Activated CD4-positive, alpha-beta T cell treated with anti-CD3 and anti-CD28 coated beads, Interleukin-2, Interleukin-4, amounts not matched to agents 100 ng/mL and 50 ng/mL, durations not matched to agents 16 hours and 8 hours (primary cell): ENCODE measurements around the gene LIPH.
"Not testable (repeated sequence)": the region's sequence is repeated elsewhere in the genome, so short reads cannot be mapped to it uniquely, and the experiment has no call there.

Experiments used
- DNase-seq: peaks from one replicate; pipeline ENCODE4 v3.0.0-alpha.2; 2020; ENCODE audit warnings: low spot score

Gene LIPH

DNA sequence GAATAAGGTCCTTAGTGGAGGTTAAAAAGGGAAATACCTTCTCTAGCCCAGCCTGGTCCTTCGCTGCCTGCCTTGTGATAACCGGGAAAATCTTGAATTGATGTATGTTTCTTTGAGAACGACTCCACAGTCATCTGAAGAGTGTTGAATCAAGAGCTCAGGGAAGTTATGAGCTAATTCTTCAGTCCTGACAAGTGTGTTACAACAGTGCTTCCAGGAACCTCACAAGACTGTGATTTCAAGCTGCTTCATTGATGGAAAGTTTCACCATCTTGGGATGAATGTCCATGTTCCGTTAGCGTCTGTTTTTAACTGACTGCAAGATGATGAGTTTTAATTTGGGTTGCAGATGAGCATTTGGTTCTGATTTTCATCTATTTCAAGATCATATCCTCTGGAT, 66.0 kb downstream of the LIPH start:
- DNase-seq = no peak

DNA sequence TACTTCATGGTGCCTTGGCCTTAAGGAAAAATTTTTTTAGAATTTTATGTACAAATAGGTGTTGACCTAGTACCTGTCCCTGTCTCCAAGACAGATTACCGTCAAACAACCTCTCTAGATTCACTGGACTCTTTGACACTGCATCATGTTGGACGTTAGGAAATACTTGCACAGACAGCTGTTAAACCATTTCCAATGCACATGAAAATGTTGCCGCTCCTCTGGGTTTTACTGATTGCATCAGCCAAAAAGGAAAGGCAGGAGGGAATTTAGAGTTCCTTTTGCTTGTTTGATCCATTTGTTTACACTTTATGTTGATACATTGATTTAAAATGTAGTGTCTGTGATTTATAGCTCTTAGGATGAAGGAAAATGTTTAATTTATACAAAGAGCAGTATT, 68.1 kb downstream of the LIPH start:
- DNase-seq = no peak

DNA sequence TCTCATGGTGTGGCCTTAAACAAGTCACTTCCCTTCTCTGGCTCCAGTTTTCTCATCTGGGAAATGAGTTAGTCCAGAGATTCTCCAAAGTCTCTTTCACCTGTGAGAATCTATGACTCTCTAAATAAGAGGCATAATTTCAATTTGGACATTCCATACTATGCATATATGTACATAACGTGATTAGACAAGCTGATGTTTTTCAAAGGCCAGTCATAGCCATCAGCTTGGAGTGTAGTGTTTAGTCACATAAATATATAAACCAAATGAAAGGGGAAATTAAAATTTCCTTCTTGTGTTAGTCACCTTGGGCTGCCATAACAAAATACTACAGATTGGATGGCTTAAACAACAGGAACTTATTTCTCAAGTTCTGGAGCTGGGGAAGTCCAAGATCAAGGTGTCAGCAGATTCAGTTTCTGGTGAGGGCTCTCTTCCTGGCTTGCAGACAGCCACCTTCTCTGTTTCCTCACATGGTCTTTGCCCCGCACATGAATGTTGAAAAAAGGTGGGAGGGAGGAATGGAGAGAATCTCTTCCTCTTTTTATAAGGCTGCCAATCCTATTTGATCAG, 72.9 kb downstream of the LIPH start:
- DNase-seq = no peak

DNA sequence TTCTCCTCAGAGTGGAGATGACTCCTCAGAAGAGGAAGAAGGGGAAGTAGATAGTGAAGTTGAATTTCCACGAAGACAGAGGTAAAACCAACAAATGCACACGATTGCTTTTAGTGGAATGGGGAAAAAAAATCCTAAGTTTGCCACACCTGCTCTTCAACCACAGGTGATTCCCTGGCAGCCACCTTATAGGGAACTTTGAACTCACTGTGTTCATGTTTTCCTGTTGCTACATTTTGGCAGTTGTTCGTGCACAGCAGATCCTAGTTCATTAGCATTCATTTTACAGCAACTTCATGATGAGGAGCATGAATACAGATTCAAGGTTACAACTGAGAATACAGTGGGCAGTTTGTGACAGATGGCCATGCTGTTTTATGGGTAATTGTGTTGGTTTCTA, 75.1 kb downstream of the LIPH start:
- DNase-seq = no peak

DNA sequence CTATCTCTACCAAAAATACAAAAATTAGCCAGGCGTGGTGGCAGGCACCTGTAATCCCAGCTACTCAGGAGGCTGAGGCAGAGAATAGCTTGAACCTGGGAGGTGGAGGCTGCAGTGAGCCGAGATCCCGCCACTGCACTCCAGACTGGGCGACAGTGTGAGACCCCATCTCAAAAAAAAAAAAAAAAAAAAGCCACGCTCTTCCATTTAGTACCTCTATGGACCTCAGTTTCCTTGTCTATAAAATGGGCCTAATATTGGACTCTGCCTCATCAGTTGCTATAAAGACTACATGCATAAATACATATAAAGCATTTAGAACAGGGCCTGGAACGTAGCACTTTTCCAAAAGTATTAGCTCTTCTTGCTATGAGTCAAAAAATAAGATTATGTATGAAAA, 77.5 kb downstream of the LIPH start:
- DNase-seq = not testable (repeated sequence)

DNA sequence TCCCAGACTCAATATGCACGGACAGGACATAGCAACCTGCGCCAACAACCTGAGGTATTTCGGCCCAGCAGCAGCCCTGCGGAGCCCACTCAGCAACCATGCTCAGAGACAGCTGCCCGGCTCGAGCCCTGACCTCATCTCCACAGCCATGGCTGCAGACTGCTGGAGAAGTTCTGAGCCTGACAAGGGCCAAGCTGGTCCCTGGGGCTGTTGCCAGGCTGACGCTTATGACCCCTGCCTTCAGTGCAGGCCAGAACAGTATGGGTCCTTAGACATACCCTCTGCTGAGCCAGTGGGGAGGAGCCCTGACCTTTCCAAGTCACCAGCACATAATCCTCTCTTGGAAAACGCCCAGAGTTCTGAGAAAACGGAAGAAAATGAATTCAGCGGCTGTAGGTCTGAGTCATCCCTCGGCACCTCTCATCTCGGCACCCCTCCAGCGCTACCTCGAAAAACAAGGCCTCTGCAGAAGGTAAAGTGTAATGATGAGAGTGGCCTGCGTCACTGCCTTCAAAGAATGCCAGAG, 79.0 kb downstream of the LIPH start:
- DNase-seq = no peak

DNA sequence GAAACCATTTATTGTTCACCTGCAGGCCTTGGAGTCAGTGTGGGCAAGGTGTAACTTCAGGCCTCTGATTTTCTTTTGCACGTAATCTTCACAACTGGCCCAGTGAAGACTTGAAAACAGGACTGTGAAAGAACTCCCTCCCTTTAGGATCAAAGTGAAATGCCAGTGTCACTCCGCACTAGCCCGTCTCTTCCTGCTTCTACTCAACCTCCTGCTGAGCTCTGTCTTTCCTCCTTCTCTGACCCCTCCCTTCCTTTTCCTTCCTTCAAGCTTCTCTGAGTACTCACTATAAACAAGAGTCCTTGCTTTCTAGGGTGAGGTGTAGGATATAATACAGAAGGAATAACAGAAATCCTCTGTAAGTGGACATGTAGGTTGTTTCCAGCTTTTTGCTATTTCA, 82.1 kb downstream of the LIPH start:
- DNase-seq = no peak

DNA sequence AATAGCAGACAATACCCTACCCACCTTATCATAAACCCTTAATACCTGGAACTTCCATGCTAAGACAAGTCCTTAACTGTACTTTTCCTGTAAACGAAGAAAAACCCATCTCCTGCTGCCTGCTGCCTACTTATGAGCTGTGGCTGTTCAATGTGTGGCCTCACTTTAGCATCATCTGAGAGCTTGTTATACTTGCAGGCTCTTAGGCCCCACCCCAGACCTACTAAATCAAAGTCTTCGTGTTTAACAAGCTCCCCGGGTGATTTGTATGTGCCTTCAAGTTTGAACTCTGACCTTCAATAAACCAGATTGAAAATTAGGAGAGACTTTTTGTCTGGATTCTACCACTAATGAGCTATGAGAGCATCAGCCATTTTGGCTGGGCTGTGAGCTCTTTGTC, 82.8 kb downstream of the LIPH start:
- DNase-seq = no peak

DNA sequence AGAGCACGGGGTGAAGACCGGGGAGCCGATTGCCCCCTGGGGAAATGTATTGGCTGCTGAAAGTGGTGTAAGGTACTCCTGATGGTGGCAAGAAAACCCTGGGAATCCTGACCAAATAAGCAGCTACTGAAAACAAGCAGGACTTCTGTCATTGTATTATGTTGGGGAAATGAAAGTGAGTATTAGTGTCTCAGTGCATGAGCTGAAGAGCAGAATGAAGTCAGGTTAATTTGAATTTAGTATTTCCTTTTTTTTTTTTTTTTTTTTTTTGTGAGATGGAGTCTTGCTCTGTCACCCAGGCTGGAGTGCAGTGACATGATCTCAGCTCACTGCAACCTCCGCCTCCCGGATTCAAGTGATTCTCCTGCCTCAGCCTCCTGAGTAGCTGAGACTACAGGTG, 86.3 kb downstream of the LIPH start:
- DNase-seq = not testable (repeated sequence)

DNA sequence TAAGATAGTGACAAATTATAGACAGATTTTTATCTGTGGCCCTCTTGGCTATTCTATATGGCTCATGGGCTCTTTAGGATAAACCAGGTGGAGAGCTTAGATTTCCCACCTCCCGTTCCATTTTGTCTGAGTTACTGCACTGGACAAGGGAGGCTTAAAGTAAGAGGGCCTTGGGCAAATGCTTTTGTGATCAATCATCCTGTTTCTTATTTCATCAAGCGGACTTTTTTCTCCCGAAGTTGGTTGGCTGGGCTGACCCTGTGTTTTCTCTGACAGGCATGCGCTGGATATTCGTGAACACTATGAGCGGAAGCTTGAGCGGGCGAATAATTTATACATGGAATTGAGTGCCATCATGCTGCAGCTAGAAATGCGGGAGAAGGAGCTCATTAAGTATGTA, 86.9 kb downstream of the LIPH start:
- DNase-seq = no peak

DNA sequence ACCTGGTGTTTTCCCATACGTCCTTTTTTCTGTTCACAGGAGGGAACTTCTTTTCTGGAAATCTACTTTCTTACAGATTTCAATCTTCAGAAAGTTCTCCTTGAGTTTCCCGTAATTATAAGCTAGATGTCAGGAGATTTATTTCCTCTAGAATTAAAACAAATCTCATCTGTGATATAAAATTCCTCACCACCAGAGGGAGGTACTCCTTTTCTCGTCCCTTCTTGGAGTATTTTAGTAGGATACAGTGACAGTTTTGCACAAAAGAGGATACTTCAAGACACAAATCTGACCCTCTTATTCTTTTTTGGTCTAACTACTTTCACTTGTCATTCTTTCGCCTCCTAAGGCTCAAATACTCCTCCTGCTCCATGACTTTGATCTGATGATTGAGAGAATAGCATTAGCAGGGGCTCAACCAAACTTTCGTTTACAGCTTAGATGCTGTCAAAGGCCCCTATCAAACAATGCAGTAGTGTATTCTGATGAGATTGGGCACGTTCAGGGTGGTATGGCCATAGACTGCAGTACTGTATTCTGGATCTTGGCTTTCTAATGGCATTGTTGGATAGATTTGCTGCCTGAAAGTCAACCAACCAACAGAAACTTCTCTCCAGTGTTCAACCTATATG, 91.6 kb downstream of the LIPH start:
- DNase-seq = no peak

DNA sequence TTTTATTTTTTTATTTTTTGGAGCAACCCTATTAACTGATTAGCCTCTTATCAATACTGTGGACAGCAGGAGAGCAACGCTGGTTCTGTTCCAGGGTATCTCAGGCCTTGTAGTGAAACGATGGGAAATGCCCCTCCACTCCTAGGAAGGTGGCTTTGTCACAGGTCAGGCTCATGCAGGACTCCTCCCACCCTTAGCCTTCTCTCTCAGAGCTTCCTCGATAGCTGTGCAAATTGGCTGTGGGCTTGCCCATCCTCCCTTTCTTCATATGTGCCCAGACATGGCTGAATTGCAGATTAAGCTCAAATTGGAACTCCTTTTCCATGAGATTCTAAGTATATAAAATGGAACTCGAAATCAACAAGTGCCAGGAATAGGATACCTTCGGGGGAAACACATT, 92.1 kb downstream of the LIPH start:
- no peak for DNase-seq

DNA sequence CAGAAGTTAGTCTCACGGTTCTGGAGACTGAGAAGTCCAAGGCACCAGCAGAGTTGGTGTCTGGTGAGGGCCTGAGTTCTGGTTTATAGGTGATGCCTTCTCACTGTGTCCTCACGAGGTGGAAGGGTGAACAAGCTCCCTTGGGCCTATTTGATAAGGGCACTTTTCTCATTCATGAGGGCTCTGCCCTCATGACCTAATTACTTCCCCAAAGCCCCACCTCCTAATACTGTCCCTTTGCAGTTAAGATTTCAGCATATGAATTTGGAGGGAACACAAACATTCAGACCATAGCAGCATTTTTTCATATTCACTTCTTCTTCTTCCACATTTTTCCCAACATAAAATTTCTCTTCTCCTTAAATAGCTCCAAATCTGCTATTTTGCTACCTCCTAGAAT, 95.0 kb downstream of the LIPH start:
- DNase-seq = no peak
